GM18505 (cell line): ENCODE results near the gene ABCC8.

Experiments used
- ATAC-seq: cut with Tn5 transposase; IDR thresholded peaks from one replicate; pipeline ENCODE4 v1.9.1; 2021; ENCODE audit not compliant: unreplicated experiment
- POLR2A ChIP-seq: IDR thresholded peaks from 4 replicates; pipeline ENCODE4 v1.6.1; 2011; ENCODE audit warnings: borderline replicate concordance; ENCODE audit not compliant: insufficient read depth, insufficient read length; ENCODE audit errors: extremely low read depth

The ABCC8 gene

DNA sequence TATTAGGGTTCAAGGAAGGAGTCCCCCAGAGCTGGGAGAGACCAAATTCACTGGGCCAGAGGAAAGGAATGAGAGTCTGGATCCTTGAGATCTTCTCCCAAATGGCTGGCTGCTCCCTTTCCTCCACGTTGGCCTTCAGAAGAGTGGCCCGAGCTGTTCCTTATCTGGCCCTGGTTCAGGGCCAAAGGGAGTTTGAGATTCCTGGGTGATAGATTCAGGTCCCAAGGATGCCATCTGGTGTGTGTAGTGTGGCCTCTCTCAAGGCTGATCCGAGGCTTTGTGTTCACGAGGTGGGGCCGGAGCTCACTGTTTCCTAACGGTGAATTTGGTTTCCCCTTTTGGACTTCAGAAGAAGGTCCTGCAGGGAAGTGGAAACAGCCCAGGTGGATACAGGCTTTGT is 17.4 kb upstream of the ABCC8 start:
- TF ChIP-seq POLR2A = no peak

DNA sequence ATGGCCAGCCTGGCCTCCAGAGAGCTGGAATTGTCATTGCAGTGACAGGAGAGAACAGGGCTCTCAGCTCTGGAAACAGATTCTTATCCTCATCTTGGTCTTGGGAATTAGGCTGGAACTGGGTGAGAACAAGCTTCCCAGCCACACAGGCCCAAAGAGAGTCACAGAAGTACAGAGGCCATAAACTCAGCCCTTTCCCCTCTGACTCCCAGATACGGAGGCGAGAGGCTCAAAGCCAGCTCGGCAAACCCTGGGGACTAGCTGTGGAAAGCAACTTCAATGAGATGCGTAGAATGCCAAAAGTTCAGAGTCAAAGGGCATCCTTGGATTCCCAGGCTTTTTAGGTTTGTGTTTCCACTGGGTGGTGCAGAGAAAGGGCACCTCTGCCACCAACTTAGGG is 14.3 kb upstream of the ABCC8 start:
- no peak for TF ChIP-seq POLR2A
- no peak for ATAC-seq

More for the DNA sequence above, 17.4 kb upstream of the ABCC8 start:
- no peak for ATAC-seq

DNA sequence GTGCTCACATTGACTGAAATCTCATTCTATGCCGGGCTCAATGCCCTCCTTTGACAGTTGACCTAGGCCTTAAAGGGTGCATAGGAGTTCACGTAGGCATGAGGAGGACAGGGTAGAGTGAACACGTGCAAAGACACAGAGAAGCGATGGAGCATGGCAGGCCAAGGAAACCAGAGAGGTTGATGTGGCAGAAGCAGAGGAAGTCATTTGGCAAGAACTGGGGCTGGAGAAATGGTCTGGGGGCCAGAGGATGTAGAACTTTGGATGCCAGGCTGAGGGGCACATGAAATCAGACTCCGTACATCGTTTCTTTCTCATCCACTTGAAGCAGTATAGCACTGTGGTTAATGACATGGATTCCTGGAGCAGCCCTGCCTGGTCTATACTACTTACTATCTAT is 13.6 kb upstream of the ABCC8 start:
- no peak for ATAC-seq
- no peak for TF ChIP-seq POLR2A

DNA sequence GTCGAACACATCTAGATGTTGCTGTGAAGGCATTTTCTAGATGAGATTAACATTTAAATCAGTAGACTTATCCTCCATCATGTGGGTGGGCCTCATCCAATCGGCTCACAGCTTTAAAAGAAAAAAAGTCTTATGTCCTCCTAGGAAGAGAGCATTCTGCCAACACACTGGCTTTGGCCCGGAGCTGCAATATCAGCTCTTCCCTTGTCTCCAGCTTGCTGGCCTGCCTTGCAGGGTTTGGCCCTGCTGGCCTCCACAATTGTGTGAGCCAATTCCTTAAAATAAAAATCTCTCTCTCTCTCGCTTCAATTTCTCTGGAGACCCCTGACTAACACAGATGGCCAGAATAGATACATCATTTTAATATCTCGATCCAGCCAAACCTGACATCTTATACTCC is 13.1 kb upstream of the ABCC8 start:
- no peak for TF ChIP-seq POLR2A
- no peak for ATAC-seq

DNA sequence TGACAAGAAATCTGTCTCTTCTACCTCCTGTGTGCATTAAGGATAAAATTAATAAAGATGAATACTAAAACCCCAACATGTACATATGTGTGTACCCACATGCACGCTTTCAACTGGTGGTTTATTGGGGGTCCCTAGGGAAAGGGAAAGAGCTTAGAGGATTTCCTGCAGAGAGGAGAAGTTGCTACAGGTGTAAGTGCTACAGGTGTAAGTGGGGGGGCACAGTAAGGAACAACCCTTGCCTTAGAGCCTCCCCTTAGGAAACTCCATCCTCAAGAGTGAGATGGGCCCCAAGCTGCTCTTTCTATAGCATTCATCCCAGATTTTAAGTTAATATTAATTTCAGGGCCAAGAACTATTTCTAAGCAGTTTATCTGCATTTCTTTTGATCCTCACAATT is 11.9 kb upstream of the ABCC8 start:
- no peak for TF ChIP-seq POLR2A
- no peak for ATAC-seq

DNA sequence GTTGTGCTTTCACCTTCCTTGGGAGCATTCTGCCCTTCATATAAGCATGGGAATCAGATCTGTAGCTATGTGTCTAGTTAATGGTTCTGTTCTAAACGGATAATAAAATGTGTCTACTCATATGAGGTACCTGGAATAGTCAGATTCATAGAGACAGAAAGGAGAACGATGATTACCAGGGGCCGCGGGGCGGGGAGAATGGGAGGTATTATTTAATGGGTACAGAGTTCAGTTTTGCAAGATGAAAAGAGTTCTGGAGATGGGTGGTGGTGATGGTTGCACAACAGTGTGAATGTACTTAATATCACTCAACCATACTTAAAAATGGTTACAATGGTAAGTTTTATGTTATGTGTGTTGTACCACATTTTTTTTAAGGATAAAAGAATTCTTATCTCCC is 10.0 kb upstream of the ABCC8 start:
- TF ChIP-seq POLR2A = no peak
- no peak for ATAC-seq

DNA sequence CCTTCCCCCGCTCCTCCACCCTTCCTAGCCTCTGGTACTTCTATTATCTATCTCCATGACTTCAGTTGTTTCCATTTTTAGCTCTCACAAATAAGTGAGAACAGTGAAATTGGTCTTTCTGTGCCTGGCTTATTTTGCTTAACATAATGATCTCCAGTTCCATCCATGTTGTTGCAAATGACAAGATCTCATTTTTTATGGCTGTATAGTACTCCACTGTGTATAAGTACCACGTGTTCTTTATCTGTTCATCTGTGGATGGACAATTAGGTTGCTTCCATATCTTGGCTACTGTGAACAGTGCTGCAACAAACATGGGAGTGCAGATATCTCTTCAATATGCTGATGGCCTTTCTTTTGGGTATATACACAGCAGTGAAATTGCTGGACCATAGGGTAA is 6.9 kb upstream of the ABCC8 start:
- no peak for ATAC-seq
- no peak for TF ChIP-seq POLR2A

DNA sequence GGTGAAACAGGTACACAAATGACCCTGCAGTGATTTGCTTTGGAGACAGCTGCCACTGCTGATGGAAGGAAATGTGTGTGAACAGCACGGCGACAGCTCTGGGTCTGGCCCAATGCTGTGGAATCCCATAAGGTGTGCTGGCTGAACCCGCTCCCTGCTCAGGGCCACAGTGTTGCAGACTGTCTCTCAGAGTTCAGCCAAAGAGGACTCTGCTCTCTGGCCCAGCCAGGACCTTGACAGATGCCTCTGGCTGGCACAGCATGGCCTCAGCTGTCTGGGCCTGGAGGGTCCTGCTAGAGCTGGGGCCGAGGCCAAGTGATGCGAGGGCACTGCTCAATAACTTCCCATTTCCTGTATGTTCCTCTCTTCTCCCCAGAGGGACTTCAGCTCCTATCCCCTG is 5.3 kb upstream of the ABCC8 start:
- TF ChIP-seq POLR2A = no peak

DNA sequence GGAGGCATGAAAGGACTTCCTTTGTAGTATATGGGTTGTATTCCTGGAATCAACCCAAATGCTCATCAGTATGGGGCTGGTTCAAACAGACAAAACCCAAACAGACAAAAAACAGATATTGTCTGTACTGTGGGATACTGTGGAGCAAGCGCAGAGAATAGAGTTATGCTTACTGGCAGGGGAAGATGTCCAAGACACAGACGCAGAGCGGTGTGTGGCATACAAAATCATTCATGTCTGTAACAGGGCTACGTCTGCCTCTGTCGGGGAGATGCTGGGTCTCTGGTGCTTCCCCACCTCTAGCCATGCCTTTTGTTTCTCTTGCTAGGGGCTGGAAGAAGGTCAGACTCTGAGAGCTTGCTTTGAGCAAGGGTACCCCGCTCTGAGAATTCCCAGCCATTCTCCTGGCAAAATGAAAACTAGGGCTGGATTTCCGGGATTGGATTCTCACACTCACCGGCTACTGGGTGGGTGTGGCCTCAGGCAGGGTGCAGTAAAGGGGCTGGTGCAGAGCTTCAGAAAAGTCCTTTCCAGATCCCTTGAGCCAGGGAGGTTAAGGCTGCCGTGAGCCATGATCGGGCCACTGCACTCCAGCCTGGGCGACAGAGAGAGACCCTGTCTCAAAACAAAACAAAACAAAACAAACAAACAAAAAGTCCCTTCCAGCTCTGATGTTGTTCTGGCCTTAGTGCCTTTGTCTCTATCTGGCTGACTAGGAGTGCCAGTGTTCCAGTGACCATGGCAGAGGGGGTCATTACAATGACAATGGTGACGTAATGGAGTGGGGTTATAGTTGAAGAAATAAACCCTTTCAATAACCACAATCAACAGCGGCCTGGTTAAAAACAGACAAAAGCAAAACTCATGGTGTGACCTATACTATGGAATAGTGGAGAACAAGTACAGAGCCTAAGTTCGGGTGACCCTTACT is 2.9 kb upstream of the ABCC8 start:
- ATAC-seq = no peak
- no peak for TF ChIP-seq POLR2A

More for the DNA sequence above, 5.3 kb upstream of the ABCC8 start:
- no peak for ATAC-seq

DNA sequence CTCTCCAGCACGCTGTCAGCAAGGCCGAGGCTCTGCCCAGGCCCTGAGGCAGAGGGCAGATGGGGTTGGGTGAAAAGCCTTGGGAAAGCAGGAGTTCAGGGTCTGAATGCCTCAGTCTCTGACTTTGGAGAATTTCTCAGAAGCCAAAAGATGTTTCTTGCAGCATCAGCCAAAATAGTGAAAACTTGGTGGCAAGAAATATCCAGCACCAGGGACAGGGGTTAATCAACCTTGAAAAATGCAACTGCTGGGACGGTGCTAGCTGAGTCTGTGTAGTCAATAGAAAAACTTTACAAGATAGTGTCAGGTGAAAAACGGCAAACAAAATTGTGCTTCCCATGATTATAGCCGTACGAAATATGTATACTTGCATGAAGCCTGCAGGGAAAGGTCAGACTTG is 1.4 kb upstream of the ABCC8 start:
- TF ChIP-seq POLR2A = no peak

DNA sequence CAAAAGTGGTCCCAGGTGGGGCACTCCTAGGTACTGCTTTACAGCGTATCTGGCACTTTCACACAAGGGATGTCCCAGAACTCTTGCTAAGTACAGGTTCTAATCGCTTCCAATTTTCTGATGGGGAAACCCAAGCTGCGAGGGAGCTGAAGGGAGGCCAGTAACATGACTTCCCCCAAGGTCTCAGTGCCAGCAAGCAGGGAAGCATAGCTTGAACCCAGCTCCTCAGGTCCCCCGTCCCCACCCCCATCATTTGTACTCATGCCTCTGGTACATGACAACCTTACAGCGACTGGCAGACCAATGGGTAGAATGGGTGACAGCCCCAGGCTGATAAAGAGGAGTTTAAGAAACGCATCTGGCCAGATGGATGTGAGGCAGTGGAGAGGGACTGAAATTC is 716 bp upstream of the ABCC8 start:
- TF ChIP-seq POLR2A = no peak
- ATAC-seq = no peak

More for the DNA sequence above, 1.4 kb upstream of the ABCC8 start:
- no peak for ATAC-seq

DNA sequence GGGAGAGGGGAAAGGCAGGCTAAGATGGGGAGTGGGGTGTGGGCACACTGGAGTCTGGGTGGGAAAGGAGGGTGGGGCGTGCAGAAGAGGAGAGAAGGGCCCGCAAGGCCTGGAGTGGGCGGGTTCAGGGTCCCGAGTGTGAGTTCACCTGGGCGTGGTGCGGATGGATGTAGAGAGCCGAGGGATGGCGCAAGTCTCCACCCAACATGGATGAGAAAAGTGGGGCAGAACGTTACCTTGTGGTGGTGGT is 364 bp upstream of the ABCC8 start:
- no peak for ATAC-seq
- TF ChIP-seq POLR2A = no peak

DNA sequence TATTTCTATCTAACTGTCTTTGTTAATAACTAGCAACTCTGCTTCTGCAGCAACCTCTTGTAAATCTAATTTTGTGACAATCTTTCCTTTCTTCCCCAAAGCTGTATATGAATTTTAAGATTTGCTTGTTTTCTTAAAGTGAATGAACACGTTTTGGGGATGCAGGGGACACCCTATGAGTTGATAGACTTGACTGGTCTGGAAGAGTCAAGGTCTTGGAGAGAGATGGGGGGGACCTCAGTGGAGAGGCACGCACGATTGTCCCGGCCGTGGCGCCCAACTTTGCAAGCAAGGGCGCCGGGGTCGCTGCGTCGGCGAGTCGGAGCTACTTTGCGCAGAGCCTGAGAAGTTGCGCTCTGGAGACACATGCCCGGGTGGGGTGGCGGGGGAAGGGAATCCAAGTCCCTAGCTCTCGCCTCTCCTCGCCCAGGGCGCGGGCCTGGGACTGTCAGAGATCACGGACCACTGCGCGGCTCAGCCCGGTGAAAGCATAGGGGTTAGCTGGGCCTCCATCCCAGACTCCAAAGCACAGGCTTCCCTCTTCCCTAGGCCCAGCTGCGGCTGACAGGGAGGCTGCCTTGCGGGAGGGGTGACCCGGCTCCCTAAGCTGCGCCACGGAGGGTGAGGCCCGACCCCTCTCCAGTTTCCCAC is 854 bp downstream of the ABCC8 start:
- ATAC-seq = no peak
- no peak for TF ChIP-seq POLR2A

DNA sequence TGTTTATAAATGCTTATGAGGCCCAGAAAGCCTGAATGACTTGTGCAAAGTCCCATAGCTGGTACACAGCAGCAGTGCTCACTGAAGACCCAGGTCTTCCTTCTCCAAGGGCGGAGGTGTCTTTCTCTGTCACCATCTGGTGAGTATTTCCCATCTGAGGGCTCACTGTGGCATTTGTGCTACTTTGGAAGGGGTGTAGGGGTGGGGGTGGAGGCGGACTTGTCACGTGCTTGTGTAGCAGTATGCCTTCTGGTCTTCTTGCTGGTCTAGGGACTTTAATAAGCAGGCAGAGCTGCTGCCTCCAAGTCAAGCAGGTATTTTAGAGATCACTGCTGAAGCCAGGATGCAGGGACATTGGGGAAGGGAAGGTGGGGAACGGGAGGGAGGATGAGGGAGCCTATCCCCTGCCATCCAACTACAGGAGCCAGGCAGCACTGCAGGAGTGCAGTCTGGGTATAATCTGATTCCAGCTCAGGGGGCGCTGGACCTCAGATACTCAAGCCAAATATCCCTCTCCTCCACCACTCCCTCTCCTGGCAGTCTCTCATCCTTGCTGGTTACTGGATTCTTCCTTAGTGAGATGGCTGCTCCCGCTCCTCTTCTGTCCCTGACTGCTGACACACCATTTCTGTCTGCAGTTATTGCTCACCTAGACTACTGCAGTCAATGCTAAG is 3.4 kb downstream of the ABCC8 start:
- no peak for TF ChIP-seq POLR2A
- no peak for ATAC-seq
